ENCODE measurements around the gene ITIH5. TPM values are rescaled to one million over a fixed set of nuclear protein-coding genes. Genes with fewer than 3 reads are reported as not detected.

ITIH5 gene
- total RNA-seq, 1 donor from 2014 or later = 0.29 TPM

- Mint-ChIP-seq H3K4me1 (ENCODE audit: low read depth, unreplicated experiment) (peaks cover 2% of the 10 kb centered on the region), H3K27me3 (ENCODE audit: unreplicated experiment) (no peaks in the 10 kb centered on the region), H3K36me3 (ENCODE audit: unreplicated experiment) (no peaks in the 10 kb centered on the region), H3K9me3 (ENCODE audit: unreplicated experiment) (no peaks in the 10 kb centered on the region), H3K4me3 (ENCODE audit: unreplicated experiment) (no peak overlapping the region), H3K27ac (ENCODE audit: unreplicated experiment) (no peak overlapping the region)
- no peak for TF ChIP-seq CTCF (IDR thresholded peaks at IDR 0.05; ENCODE audit: partially characterized antibody, unreplicated experiment)
- no peak for DNase-seq
Observed at GRCh38 chr10:7622969-7623368, 43.8 kb downstream of the ITIH5 start.

- Mint-ChIP-seq H3K4me3 (ENCODE audit: unreplicated experiment) (no peak overlapping the region), H3K4me1 (ENCODE audit: low read depth, unreplicated experiment) (peaks cover 2% of the 10 kb centered on the region), H3K36me3 (ENCODE audit: unreplicated experiment) (no peaks in the 10 kb centered on the region), H3K27ac (ENCODE audit: unreplicated experiment) (no peak overlapping the region), H3K27me3 (ENCODE audit: unreplicated experiment) (no peaks in the 10 kb centered on the region), H3K9me3 (ENCODE audit: unreplicated experiment) (no peaks in the 10 kb centered on the region)
- no peak for TF ChIP-seq CTCF (IDR thresholded peaks at IDR 0.05; ENCODE audit: partially characterized antibody, unreplicated experiment)
- DNase-seq = no peak
Observed at GRCh38 chr10:7618461-7618860, 48.3 kb downstream of the ITIH5 start.

GRCh38 chr10:7611909-7612308 lies 54.9 kb downstream of the ITIH5 start:
- no peak overlapping the region for H3K27ac Mint-ChIP-seq (ENCODE audit: unreplicated experiment)
- peaks cover 7% of the 10 kb centered on the region for H3K4me1 Mint-ChIP-seq (ENCODE audit: low read depth, unreplicated experiment)
- TF ChIP-seq CTCF (IDR thresholded peaks at IDR 0.05; ENCODE audit: partially characterized antibody, unreplicated experiment) = no peak
- no peak overlapping the region for H3K4me3 Mint-ChIP-seq (ENCODE audit: unreplicated experiment)
- DNase-seq = no peak
- peaks cover 3% of the 10 kb centered on the region for H3K27me3 Mint-ChIP-seq (ENCODE audit: unreplicated experiment)
- no peaks in the 10 kb centered on the region for H3K9me3 Mint-ChIP-seq (ENCODE audit: unreplicated experiment)
- H3K36me3 Mint-ChIP-seq (ENCODE audit: unreplicated experiment) = no peaks in the 10 kb centered on the region

- Mint-ChIP-seq H3K4me1 (ENCODE audit: low read depth, unreplicated experiment) (peaks cover 7% of the 10 kb centered on the region), H3K27ac (ENCODE audit: unreplicated experiment) (no peak overlapping the region), H3K27me3 (ENCODE audit: unreplicated experiment) (peaks cover 3% of the 10 kb centered on the region), H3K36me3 (ENCODE audit: unreplicated experiment) (no peaks in the 10 kb centered on the region), H3K4me3 (ENCODE audit: unreplicated experiment) (no peak overlapping the region), H3K9me3 (ENCODE audit: unreplicated experiment) (no peaks in the 10 kb centered on the region)
- TF ChIP-seq CTCF (IDR thresholded peaks at IDR 0.05; ENCODE audit: partially characterized antibody, unreplicated experiment) = no peak
- no peak for DNase-seq
Observed at GRCh38 chr10:7610651-7611389, 55.9 kb downstream of the ITIH5 start.

GRCh38 chr10:7610026-7610425 lies 56.7 kb downstream of the ITIH5 start:
- no peaks in the 10 kb centered on the region for H3K9me3 Mint-ChIP-seq (ENCODE audit: unreplicated experiment)
- H3K36me3 Mint-ChIP-seq (ENCODE audit: unreplicated experiment) = no peaks in the 10 kb centered on the region
- H3K27me3 Mint-ChIP-seq (ENCODE audit: unreplicated experiment) = peaks cover 3% of the 10 kb centered on the region
- no peak for TF ChIP-seq CTCF (IDR thresholded peaks at IDR 0.05; ENCODE audit: partially characterized antibody, unreplicated experiment)
- no peak overlapping the region for H3K4me3 Mint-ChIP-seq (ENCODE audit: unreplicated experiment)
- H3K4me1 Mint-ChIP-seq (ENCODE audit: low read depth, unreplicated experiment) = peaks cover 7% of the 10 kb centered on the region
- no peak overlapping the region for H3K27ac Mint-ChIP-seq (ENCODE audit: unreplicated experiment)
- no peak for DNase-seq
